Endothelial cell of umbilical vein (primary cell): Measurements from ENCODE around the gene KCNH5. TPM values are rescaled to one million over a fixed set of nuclear protein-coding genes. Genes with fewer than 3 reads are reported as not detected.

Experiments
- BruUV-seq: library from RNA; stranded (reverse); fragments of 400-500 nt; replicated peaks from 2 replicates; lab custom pipeline; 2021; lab: Mats Ljungman, UMichigan
- CTCF ChIA-PET: fragments of 300-600, 350-600 bp; sonication (Branson Sonifier 250); formaldehyde crosslinking; loops from one replicate; lab custom pipeline; 2021; ENCODE audit warnings: antibody characterized with exemption, inconsistent platforms; lab: Charles Lee
- POLR2A ChIA-PET: fragments of 300-600, 350-600 bp; sonication (Branson Sonifier 250); formaldehyde crosslinking; loops from one replicate; lab custom pipeline; 2021; ENCODE audit warnings: antibody characterized with exemption, inconsistent platforms; lab: Charles Lee
- DNase-seq: peaks from one replicate; pipeline ENCODE4 v3.0.0-alpha.2; 2011; ENCODE audit warnings: low read depth, low spot score
- FAIRE-seq: peaks from 2 replicates; lab custom pipeline; 2011; peaks lifted over from hg19 to GRCh38; lab: Jason Lieb, UNC
- H2AFZ ChIP-seq: 2 replicates; pipeline ENCODE4 v1.6.0; 2012; ENCODE audit warnings: low read depth, low read length, control low read depth, inconsistent platforms
- H3K27ac ChIP-seq: 2 replicates; pipeline ENCODE4 v1.5.1; 2011; ENCODE audit warnings: low read depth, mild to moderate bottlenecking, control low read depth, low read length, moderate library complexity; ENCODE audit not compliant: insufficient read depth
- H3K27me3 ChIP-seq, 2 experiments: 2 replicates each; pipeline versions ENCODE4 v1.6.0 to v1.6.1; 2011; ENCODE audit warnings: low read length in 2 of 2, mixed read lengths in 1 of 2; ENCODE audit not compliant: control insufficient read depth in 2 of 2, insufficient read depth in 2 of 2
- H3K36me3 ChIP-seq, 2 experiments: 2 replicates in 1 of 2; 3 replicates in 1 of 2; pipeline ENCODE4 v1.5.1; 2011; ENCODE audit warnings: low read length in 2 of 2, mild to moderate bottlenecking in 1 of 2, moderate library complexity in 1 of 2; ENCODE audit not compliant: control insufficient read depth in 2 of 2, insufficient read depth in 2 of 2; ENCODE audit errors: extremely low read depth in 1 of 2
- H3K4me1 ChIP-seq: 3 replicates; pipeline ENCODE4 v1.5.1; 2011; ENCODE audit warnings: mild to moderate bottlenecking, low read length; ENCODE audit not compliant: control insufficient read depth, insufficient read depth; ENCODE audit errors: extremely low read depth
- H3K4me2 ChIP-seq: 2 replicates; pipeline ENCODE4 v1.6.1; 2011; ENCODE audit warnings: low read length, control low read depth, mixed read lengths; ENCODE audit not compliant: insufficient read depth
- H3K4me3 ChIP-seq, 3 experiments: fragments of 200-600 bp in 1 of 3; sonication (generic), shearing (Covaris generic) in 1 of 3; replicated peaks in 1 of 3; 2 replicates each; pipeline ENCODE4 v1.5.1; 2011 to 2016; ENCODE audit warnings: control low read depth in 3 of 3, low read length in 3 of 3, mild to moderate bottlenecking in 2 of 3, inconsistent platforms in 1 of 3, low read depth in 1 of 3, moderate library complexity in 1 of 3; ENCODE audit not compliant: insufficient read depth in 1 of 3
- H3K79me2 ChIP-seq: 2 replicates; pipeline ENCODE4 v1.6.0; 2012; ENCODE audit warnings: low read length, inconsistent platforms; ENCODE audit not compliant: control insufficient read depth, insufficient read depth
- H3K9ac ChIP-seq: replicated peaks from 2 replicates; pipeline ENCODE3; 2011; ENCODE audit warnings: low read length, control low read depth; ENCODE audit not compliant: insufficient read depth; ENCODE audit errors: extremely low read depth
- H3K9me1 ChIP-seq: replicated peaks from 3 replicates; pipeline ENCODE4 v1.6.0; 2011; ENCODE audit warnings: mild to moderate bottlenecking, low read length; ENCODE audit not compliant: control insufficient read depth, insufficient read depth; ENCODE audit errors: extremely low read depth
- H3K9me3 ChIP-seq: replicated peaks from 2 replicates; pipeline ENCODE4 v1.5.1; 2012; ENCODE audit warnings: low read length, inconsistent platforms; ENCODE audit not compliant: control insufficient read depth, insufficient read depth
- H4K20me1 ChIP-seq: replicated peaks from 2 replicates; pipeline ENCODE3; 2011; ENCODE audit warnings: mild to moderate bottlenecking, low read length; ENCODE audit not compliant: control insufficient read depth, insufficient read depth; ENCODE audit errors: extremely low read depth
- EZH2 ChIP-seq: IDR thresholded peaks from 2 replicates; pipeline ENCODE4 v1.6.1; 2012; ENCODE audit warnings: borderline replicate concordance, low read depth, mild to moderate bottlenecking, moderate library complexity, low read length, inconsistent platforms; ENCODE audit not compliant: severe bottlenecking
- FOS ChIP-seq: IDR thresholded peaks from 2 replicates; pipeline ENCODE4 v1.6.1; 2011; ENCODE audit warnings: mild to moderate bottlenecking, low read length, moderate library complexity, borderline replicate concordance; ENCODE audit not compliant: insufficient read depth
- GATA2 ChIP-seq: IDR thresholded peaks from 2 replicates; pipeline ENCODE4 v1.7.0; 2011; ENCODE audit warnings: low read depth, mild to moderate bottlenecking, moderate library complexity, mixed read lengths, low read length; ENCODE audit not compliant: insufficient read length, insufficient read depth
- JUN ChIP-seq: IDR thresholded peaks from 2 replicates; pipeline ENCODE4 v1.6.1; 2011; ENCODE audit warnings: borderline replicate concordance, low read depth; ENCODE audit not compliant: insufficient read length, insufficient read depth
- MYC ChIP-seq: IDR thresholded peaks from one replicate; pipeline ENCODE4 v1.6.1; 2011; ENCODE audit warnings: mild to moderate bottlenecking, low read depth, low read length
- POLR2A ChIP-seq: IDR thresholded peaks from 2 replicates; pipeline ENCODE4 v1.6.1; 2012; ENCODE audit warnings: low read depth, mild to moderate bottlenecking, control low read depth, low read length
- POLR2AphosphoS5 ChIP-seq: IDR thresholded peaks from 2 replicates; pipeline ENCODE4 v1.6.1; 2012; ENCODE audit warnings: low read depth, mild to moderate bottlenecking, control low read depth, low read length, moderate library complexity; ENCODE audit not compliant: insufficient read depth
- dilution Hi-C: fragments of 300-500 bp; cut with MboI; formaldehyde crosslinking; loops from one replicate; pipeline ENCODE4 v1.15.0; 2019; ENCODE audit warnings: low sequenced_read_pairs; ENCODE audit not compliant: extremely low pct_ligation_motif_present
- intact Hi-C: fragments of 100-400 bp; cut with micrococcal nuclease; formaldehyde crosslinking; loops from one replicate; pipeline ENCODE4 v1.10.0; 2022
- polyA plus RNA-seq, 4 experiments: library from polyadenylated mRNA; depleted of rRNA in 3 of 4; stranded (reverse) in 3 of 4; unstranded in 1 of 4; fragments of >200 nt; gene quantifications; 2 replicates each; pipeline versions ENCODE4 v1.2.1 to v1.2.3, GENCODE V29; 2011 to 2012; ENCODE audit warnings: missing spikeins in 1 of 4
- total RNA-seq: library from RNA; stranded (reverse); gene quantifications from 2 replicates; pipeline ENCODE4 v1.2.3, GENCODE V29; 2021
- TF ChIP-seq, protein P1 (sequence below), 2 donors: IDR thresholded peaks; 1 replicate in 1 of 2; 2 replicates in 1 of 2; pipeline ENCODE4 v1.5.1; 2011; ENCODE audit warnings: low read length in 2 of 2, mild to moderate bottlenecking in 2 of 2, moderate library complexity in 2 of 2, control low read depth in 1 of 2, inconsistent platforms in 1 of 2, low read depth in 1 of 2; ENCODE audit not compliant: insufficient read depth in 1 of 2; ENCODE audit errors: extremely low read depth in 1 of 2
- TF ChIP-seq, protein P2 (sequence below): IDR thresholded peaks from 2 replicates; pipeline ENCODE4 v1.6.1; 2011; ENCODE audit not compliant: insufficient read depth, insufficient read length

Gene KCNH5
- total and polyA plus RNA-seq, 2 donors (not counting 3 experiments of a cell fraction or from before 2014, with no cell fraction given) = not detected

DNA sequence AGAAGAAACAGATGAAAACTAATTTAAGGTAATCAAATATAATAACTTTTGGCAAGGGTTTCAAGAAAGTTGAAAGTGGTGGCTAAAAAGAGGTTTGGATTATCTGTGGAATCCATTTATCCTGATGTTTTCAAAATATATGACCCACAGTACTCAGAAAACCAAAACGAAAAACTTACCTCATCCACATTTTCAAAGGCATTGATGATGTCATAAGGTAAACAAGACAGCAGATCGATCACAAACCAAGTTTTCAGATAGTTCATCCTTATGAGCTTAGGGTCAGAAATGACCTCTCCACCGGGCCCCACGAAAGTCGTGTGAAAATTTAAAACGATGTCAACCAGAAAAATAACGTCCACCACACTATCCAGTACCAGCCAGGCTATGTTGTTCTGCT is 64.6 kb downstream of the KCNH5 start:
- Histone ChIP-seq H2AFZ (no peak overlapping the region), H3K27ac (no peak overlapping the region), H3K36me3 (no peaks in the 10 kb centered on the region), H3K9me1 (no peaks in the 10 kb centered on the region), H3K4me2 (no peak overlapping the region), H3K27me3 (no peaks in the 10 kb centered on the region), H3K4me3 (no peak overlapping the region), H3K9ac (no peak overlapping the region), H3K9me3 (no peaks in the 10 kb centered on the region), H3K4me1 (no peaks in the 10 kb centered on the region), H3K79me2 (no peaks in the 10 kb centered on the region), H4K20me1 (no peaks in the 10 kb centered on the region)
- dilution Hi-C loops (no loop called here), intact Hi-C loops (no loop called here)
- DNase-seq = no peak
- no TSS peak for BruUV-seq
- ChIA-PET POLR2A (no interaction called here), CTCF (no interaction called here)
- TF ChIP-seq GATA2 (no peak), EZH2 (no peak), POLR2A (no peak), POLR2AphosphoS5 (no peak), MYC (no peak), JUN (no peak), FOS (no peak)
- TF ChIP-seq, protein P1, sequence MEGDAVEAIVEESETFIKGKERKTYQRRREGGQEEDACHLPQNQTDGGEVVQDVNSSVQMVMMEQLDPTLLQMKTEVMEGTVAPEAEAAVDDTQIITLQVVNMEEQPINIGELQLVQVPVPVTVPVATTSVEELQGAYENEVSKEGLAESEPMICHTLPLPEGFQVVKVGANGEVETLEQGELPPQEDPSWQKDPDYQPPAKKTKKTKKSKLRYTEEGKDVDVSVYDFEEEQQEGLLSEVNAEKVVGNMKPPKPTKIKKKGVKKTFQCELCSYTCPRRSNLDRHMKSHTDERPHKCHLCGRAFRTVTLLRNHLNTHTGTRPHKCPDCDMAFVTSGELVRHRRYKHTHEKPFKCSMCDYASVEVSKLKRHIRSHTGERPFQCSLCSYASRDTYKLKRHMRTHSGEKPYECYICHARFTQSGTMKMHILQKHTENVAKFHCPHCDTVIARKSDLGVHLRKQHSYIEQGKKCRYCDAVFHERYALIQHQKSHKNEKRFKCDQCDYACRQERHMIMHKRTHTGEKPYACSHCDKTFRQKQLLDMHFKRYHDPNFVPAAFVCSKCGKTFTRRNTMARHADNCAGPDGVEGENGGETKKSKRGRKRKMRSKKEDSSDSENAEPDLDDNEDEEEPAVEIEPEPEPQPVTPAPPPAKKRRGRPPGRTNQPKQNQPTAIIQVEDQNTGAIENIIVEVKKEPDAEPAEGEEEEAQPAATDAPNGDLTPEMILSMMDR (IDR thresholded peaks at IDR 0.05; ENCODE audit: extremely low read depth in 1 of 2, insufficient read depth in 1 of 2, low read depth in 1 of 2, low read length in 2 of 2) = no peak
- TF ChIP-seq, protein P2, sequence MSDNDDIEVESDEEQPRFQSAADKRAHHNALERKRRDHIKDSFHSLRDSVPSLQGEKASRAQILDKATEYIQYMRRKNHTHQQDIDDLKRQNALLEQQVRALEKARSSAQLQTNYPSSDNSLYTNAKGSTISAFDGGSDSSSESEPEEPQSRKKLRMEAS = no peak
- FAIRE-seq = no peak
